ENCODE measurements around the gene TEAD4.
A peak's percentile ranks its signal among the peaks of the same experiment; 100 is the strongest.

Gene TEAD4

DNA sequence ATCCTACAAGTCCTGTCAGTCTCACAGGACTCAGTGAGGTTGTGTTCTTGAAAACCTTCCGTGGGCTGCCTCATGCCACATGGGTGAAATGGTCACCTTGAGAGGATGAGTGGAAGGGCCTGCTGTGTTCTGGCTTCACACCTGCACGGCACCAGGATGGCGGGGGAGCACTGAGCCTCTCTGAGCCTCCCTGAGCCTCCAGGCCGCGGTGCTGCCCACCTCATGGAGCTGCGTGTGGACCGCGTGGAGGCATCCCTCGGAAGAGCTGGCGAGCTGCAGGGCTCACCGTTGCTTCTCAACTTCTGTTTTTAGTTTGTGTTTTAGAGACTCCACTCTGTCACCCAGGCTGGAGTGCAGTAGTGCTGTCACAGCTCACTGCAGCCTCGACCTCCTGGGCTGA is 56.2 kb downstream of the TEAD4 start:
- TF ChIP-seq, protein P1, sequence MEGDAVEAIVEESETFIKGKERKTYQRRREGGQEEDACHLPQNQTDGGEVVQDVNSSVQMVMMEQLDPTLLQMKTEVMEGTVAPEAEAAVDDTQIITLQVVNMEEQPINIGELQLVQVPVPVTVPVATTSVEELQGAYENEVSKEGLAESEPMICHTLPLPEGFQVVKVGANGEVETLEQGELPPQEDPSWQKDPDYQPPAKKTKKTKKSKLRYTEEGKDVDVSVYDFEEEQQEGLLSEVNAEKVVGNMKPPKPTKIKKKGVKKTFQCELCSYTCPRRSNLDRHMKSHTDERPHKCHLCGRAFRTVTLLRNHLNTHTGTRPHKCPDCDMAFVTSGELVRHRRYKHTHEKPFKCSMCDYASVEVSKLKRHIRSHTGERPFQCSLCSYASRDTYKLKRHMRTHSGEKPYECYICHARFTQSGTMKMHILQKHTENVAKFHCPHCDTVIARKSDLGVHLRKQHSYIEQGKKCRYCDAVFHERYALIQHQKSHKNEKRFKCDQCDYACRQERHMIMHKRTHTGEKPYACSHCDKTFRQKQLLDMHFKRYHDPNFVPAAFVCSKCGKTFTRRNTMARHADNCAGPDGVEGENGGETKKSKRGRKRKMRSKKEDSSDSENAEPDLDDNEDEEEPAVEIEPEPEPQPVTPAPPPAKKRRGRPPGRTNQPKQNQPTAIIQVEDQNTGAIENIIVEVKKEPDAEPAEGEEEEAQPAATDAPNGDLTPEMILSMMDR (conservative IDR thresholded peaks at IDR 0.05; ENCODE audit: low read depth, low read length), result no peak
- no peak overlapping the region for H3K4me3 ChIP-seq (ENCODE audit: low read depth, low read length)
- DNase-seq (ENCODE audit: low read depth), result no peak

DNA sequence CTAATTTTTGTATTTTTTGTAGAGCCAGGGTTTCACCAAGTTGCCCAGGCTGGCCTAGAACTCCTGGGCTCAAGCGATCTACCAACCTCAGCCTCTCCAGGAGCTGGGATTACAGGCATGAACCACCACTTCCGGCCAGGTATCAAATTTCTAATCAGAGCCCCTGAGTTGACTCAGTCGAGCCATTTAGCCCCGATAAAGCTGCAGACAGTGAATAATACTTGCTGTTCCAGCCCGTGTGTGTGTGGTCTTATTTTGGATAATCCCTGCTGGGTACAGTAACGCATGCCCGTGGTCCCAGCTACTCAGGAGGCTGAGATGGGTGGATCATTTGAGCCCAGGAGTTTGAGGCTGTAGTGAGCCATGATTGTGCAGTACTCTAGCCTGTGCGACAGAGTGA is 57.0 kb downstream of the TEAD4 start:
- no peak overlapping the region for H3K4me3 ChIP-seq (ENCODE audit: low read depth, low read length)
- DNase-seq (ENCODE audit: low read depth), result peak; percentile 25
- TF ChIP-seq, protein P1 (conservative IDR thresholded peaks at IDR 0.05; ENCODE audit: low read depth, low read length), result no peak

DNA sequence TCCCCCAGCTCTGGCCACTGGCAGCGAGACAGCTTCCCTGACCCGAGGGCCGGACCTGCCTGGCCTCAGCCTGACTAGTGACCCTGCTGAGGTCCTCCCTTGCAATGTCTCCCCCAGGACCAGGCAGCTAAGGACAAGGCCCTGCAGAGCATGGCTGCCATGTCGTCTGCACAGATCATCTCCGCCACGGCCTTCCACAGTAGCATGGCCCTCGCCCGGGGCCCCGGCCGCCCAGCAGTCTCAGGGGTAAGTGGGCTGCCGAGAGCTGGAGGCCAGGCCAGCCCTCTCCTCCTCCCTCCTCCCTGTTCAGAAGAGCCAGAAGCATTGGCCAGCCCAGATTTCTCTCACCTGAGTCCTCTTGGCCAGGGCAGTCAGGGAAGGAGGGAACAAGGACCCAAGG is 58.1 kb downstream of the TEAD4 start:
- TF ChIP-seq, protein P1 (conservative IDR thresholded peaks at IDR 0.05; ENCODE audit: low read depth, low read length), result no peak
- no peak for DNase-seq (ENCODE audit: low read depth)
- H3K4me3 ChIP-seq (ENCODE audit: low read depth, low read length), result no peak overlapping the region

DNA sequence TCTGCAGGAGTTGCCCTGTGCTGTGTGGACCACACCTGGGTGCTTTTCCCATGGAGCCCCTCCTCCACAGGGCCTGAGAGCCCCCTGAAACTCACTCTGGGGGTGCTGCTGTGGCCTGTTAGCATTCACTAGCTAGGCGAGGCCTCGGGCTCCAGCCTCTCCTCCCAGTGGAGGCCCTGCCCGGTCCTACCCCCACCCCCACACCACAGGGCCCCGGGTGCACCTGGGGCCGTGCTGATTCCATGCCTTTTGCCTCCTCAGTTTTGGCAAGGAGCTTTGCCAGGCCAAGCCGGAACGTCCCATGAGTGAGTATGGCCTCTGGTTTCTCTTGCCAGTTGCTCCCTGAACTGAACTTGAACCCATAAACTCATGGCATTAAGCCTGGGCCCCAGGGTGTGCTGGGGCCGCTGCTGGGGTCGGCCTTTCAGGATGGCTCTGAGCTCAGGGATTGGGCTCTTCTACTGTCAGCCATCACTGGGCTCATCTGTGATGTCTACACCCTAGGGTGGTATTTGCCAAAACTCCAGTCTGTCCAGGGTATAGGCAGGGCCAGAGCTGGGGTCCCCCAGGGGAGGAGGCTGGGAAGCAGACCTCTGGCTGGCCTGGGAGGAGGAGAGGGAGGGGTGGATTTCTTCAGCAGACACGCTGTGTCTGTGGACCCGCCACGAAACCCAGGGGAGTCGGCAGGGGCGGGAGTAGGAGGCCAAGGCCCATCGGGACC is 59.2 kb downstream of the TEAD4 start:
- TF ChIP-seq, protein P1 (conservative IDR thresholded peaks at IDR 0.05; ENCODE audit: low read depth, low read length), result no peak

DNA sequence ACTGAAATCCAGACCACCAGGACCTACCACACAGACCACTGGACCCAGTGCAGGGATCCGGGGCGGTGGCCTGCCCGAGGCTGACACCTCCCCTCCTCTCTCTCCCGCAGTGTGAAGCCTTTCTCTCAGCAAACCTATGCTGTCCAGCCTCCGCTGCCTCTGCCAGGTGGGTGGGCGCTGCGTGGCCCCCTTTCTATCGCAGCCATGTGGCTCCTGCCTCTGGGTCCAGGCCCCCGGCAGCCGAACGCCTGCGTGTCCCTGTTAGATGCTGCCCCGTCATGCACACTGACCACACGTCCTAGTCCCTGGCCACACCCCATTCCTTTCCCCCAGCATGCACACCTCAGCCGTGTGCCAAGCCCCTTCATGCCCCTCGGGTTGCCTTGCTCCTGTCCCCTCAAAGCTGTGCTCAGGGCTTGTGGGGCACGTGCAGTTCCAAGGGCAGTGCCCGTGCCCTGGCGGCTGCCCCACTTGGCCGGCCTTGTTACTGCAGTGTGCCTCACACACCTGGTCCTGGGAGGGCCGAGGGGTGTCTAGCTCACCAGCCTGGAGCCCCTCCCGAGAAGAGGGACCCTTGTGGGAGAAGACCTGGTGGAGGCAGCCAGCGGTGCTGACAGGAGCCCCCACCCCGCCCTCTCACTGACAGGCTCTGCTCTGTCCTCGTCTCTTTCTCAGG is 59.9 kb downstream of the TEAD4 start:
- H3K4me3 ChIP-seq (ENCODE audit: low read depth, low read length), result no peak overlapping the region
- TF ChIP-seq, protein P1 (conservative IDR thresholded peaks at IDR 0.05; ENCODE audit: low read depth, low read length), result no peak
- no peak for DNase-seq (ENCODE audit: low read depth)

More for the DNA sequence above, 59.2 kb downstream of the TEAD4 start:
- DNase-seq (ENCODE audit: low read depth), result no peak
- H3K4me3 ChIP-seq (ENCODE audit: low read depth, low read length), result no peak overlapping the region

DNA sequence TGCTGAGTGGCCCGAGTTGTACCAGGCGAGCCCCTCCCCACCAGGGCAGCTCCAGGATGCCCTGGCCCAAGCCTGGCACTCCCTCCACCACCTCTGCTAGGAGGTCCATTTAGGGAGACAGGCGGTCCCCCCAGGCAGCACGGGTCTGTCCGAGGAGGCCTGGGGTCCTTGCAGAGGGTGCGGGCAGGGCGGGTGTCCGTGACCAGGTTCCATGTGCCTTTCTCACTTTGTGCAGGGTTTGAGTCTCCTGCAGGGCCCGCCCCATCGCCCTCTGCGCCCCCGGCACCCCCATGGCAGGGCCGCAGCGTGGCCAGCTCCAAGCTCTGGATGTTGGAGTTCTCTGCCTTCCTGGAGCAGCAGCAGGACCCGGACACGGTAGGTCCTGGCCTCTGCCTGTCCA is 61.2 kb downstream of the TEAD4 start:
- DNase-seq (ENCODE audit: low read depth), result no peak
- H3K4me3 ChIP-seq (ENCODE audit: low read depth, low read length), result no peak overlapping the region
- TF ChIP-seq, protein P1 (conservative IDR thresholded peaks at IDR 0.05; ENCODE audit: low read depth, low read length), result no peak

Measured in choroid plexus epithelial cell (primary cell).